GM19372 (cell line): ENCODE data around the gene ATP1A3.

Source experiments
- ATAC-seq: cut with Tn5 transposase; IDR thresholded peaks from one replicate; pipeline ENCODE4 v1.9.1; 2021; ENCODE audit warnings: mild to moderate bottlenecking, low read depth, moderate library complexity; ENCODE audit not compliant: unreplicated experiment

ATP1A3 gene

GRCh38 chr19:41988947-41989346, 5.1 kb downstream of the ATP1A3 start:
- ATAC-seq = no peak

- no peak for ATAC-seq
These were observed 6.7 kb downstream of the ATP1A3 start for GRCh38 chr19:41987141-41987860.

GRCh38 chr19:41984961-41985360, 9.1 kb downstream of the ATP1A3 start:
- ATAC-seq = no peak

DNA sequence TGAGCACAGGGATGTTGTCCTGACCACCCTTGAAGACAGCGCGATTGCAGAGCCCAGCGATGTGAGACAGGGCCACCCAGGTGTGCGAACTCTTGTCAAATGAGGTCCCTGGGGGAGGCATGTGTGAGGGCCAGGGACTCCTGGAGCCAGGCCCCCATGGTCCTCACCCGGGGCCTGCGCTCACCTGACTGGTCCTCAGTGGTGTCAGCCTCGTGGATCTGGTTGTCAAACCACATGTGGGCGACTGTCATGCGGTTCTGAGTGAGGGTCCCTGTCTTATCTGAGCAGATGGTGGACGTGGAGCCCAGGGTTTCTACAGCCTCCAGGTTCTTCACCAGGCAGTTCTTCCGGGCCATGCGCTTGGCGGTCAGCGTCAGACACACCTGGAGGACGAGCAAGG, 12.3 kb downstream of the ATP1A3 start:
- ATAC-seq = no peak

GRCh38 chr19:41978470-41978869, 15.6 kb downstream of the ATP1A3 start:
- ATAC-seq = no peak

GRCh38 chr19:41977916-41978315, 16.1 kb downstream of the ATP1A3 start:
- no peak for ATAC-seq

- ATAC-seq = no peak
These were observed 19.4 kb downstream of the ATP1A3 start for GRCh38 chr19:41974652-41975051.

DNA sequence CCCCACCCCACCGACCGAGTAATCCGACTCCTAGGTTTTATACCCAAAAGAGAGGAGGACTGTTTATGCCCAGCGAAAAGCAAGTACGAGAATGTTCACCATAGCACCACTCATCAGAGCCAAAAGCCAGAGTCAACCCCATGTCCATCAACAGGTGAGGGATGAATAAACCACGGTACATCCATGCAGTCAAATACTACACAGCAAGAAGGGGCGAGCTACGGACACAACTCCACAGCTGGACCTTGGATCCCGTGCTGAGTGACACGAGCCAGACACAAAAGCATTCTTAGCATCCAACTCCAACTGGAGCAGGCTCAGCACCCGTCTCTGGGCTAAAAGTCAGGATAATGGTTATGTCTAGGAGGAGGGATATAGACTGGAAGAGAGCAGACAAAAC, 22.7 kb downstream of the ATP1A3 start:
- ATAC-seq = no peak

DNA sequence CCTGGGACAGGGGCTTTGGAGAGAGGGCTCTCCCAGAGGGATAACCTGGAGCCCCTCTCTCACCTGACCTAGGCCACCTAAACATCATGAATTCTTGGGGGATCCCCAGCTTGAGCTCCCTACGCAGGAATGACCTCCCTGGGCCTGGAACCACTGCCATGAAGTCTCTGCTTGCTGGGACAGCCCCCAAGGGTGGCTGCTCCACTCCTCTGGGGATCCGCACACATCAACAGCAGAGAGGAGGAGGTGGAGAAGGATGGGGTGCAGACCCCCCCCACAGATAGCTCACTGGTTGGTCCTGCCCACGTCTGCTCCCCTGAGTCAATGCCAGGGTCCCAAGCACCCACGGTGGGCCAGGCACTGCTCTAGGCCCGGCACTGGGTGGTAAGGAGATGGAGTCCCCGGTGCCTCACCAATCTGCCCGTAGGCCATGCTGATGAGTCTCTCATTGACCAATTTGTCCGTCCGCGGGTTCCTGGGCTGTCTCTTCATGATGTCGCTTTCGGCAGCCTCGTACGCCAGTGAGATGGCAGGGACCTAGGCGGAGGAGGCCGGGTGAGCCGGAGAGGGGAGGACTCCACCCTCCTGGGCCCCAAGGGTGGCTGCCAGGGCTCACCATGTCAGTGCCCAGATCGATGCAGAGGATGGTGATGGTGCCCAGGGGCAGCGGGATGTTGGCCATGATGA, 24.1 kb downstream of the ATP1A3 start:
- no peak for ATAC-seq

- ATAC-seq = no peak
These were observed 25.1 kb downstream of the ATP1A3 start for GRCh38 chr19:41968751-41969595.

GRCh38 chr19:41967054-41967783, 26.8 kb downstream of the ATP1A3 start:
- no peak for ATAC-seq

DNA sequence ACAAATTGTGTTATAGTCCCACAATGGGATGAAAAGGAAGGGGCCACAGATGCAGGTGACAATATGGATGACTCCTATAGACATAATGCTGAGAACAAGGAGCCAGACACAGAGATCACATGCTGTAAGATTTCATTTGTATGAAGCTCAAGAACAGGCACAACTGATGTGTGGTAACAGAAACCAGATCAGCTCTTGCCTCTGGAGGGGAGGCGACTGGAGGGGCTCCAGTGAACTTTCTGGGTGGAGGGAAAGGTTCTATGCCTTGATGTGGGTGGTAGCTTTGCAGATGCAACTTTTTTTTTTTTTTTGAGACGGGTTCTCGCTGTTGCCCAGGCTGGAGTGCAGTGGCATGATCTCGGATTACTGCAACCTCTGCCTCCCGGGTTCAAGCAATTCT, 28.9 kb downstream of the ATP1A3 start:
- ATAC-seq = no peak

GRCh38 chr19:41960973-41961372, 33.1 kb downstream of the ATP1A3 start:
- no peak for ATAC-seq

- ATAC-seq = peak; percentile 74
These were observed 34.7 kb downstream of the ATP1A3 start, which contains the start of gene RABAC1 for GRCh38 chr19:41959056-41960053. RABAC1 (minus strand) TSS chr19:41959321; CDS start chr19:41959292, 29 bp downstream.

GRCh38 chr19:41958367-41959055, 35.5 kb downstream of the ATP1A3 start:
- peak; percentile 50 for ATAC-seq

- no peak for ATAC-seq
These were observed 36.1 kb downstream of the ATP1A3 start for GRCh38 chr19:41957838-41958366.

GRCh38 chr19:41957161-41957837, 36.7 kb downstream of the ATP1A3 start:
- no peak for ATAC-seq

DNA sequence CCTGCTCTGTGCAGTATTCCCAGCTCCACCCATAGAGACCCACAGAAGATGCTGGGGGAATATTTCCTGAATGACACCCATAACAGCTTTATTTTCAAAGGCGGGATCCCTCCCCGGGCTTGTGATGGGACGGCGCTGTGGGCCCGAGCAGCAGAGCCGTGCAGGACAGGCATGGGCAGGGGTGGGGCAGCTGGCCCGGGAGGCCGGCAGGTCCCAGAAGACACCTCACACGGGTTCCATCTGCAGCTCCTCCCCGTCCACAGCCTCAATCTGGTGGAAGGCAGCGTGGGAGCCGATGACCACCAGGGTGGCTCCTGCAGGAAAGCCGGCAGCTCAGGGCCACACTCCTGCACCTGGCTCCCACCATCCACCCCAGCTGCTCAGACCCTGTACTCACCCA, 37.4 kb downstream of the ATP1A3 start:
- no peak for ATAC-seq
